K562 (cell line): ENCODE data around the gene NSUN2. TPM values are rescaled to one million over a fixed set of nuclear protein-coding genes. Genes with fewer than 3 reads are reported as not detected.

ENCODE experiments used
- C11orf30 ChIP-seq: fragments of 450-650 bp; IDR thresholded peaks from 2 replicates; pipeline ENCODE4 v1.6.1; 2016; ENCODE audit warnings: low read depth, mild to moderate bottlenecking
- CBX2 ChIP-seq: fragments of 200-600 bp; sonication (generic); IDR thresholded peaks from one replicate; pipeline ENCODE4 v1.6.1; 2012; ENCODE audit warnings: mild to moderate bottlenecking, low read length, inconsistent platforms; ENCODE audit not compliant: insufficient read depth, poor library complexity, severe bottlenecking
- FIP1L1 ChIP-seq: fragments of 200-400 bp; formaldehyde crosslinking; IDR thresholded peaks from 2 replicates; pipeline ENCODE4 v1.6.1; 2018; ENCODE audit warnings: mild to moderate bottlenecking, low read depth, low read length; ENCODE audit not compliant: poor library complexity, severe bottlenecking
- HDAC1 ChIP-seq, 2 experiments: fragments of 450-650 bp; IDR thresholded peaks; 2 replicates each; pipeline ENCODE4 v1.6.1; 2016 to 2017; ENCODE audit warnings: inconsistent platforms in 1 of 2, mild to moderate bottlenecking in 1 of 2, moderate library complexity in 1 of 2
- JUN ChIP-seq, 2 experiments: sonication (generic) in 1 of 2; formaldehyde crosslinking in 1 of 2; IDR thresholded peaks; 2 replicates each; pipeline versions ENCODE4 v1.6.1 to v1.8.0; 2012 to 2022; ENCODE audit warnings: borderline replicate concordance in 2 of 2, mild to moderate bottlenecking in 2 of 2, improper control_type of control experiment in 1 of 2, low read depth in 1 of 2, low read length in 1 of 2, missing genetic modification reagents in 1 of 2
- MAFK ChIP-seq: IDR thresholded peaks from 2 replicates; pipeline ENCODE4 v1.6.1; 2011; ENCODE audit warnings: low read length, improper control_type of control experiment
- MAZ ChIP-seq, 2 experiments: fragments of 450-650 bp in 1 of 2; sonication (generic) in 1 of 2; formaldehyde crosslinking; IDR thresholded peaks in 1 of 2; conservative IDR thresholded peaks in 1 of 2; 2 replicates each; pipeline versions ENCODE4 v1.4.0 to v1.5.0; 2020; ENCODE audit warnings: mild to moderate bottlenecking in 1 of 2, missing genetic modification reagents in 1 of 2
- NCOA2 ChIP-seq, 2 experiments: fragments of 450-650 bp; IDR thresholded peaks; 2 replicates each; pipeline ENCODE4 v1.6.1; 2018; ENCODE audit warnings: mild to moderate bottlenecking in 2 of 2, moderate library complexity in 1 of 2; ENCODE audit not compliant: partially characterized antibody in 2 of 2
- NEUROD1 ChIP-seq: fragments of 150-350 bp; IDR thresholded peaks from 2 replicates; pipeline ENCODE4 v1.6.1; 2014; ENCODE audit warnings: borderline replicate concordance, low read length, low read depth; ENCODE audit not compliant: partially characterized antibody
- NR4A1 ChIP-seq, 2 experiments: fragments of 250-450 bp in 1 of 2; fragments of 450-650 bp in 1 of 2; sonication (Bioruptor Pico) in 1 of 2; IDR thresholded peaks; 2 replicates each; pipeline versions ENCODE4 v1.4.0 to v1.6.1; 2016 to 2020; ENCODE audit warnings: mild to moderate bottlenecking in 2 of 2, missing compliant biosample characterization in 1 of 2, missing genetic modification characterization in 1 of 2, moderate library complexity in 1 of 2
- PHF20 ChIP-seq: fragments of 450-650 bp; IDR thresholded peaks from 2 replicates; pipeline ENCODE4 v1.6.1; 2018; ENCODE audit not compliant: partially characterized antibody
- PRPF4 ChIP-seq: fragments of 200-400 bp; formaldehyde crosslinking; IDR thresholded peaks from one replicate; pipeline ENCODE4 v1.6.1; 2017; ENCODE audit warnings: low read length, low read depth, mild to moderate bottlenecking; ENCODE audit not compliant: insufficient read depth, poor library complexity, severe bottlenecking
- SMAD4 ChIP-seq: fragments of 250-450 bp; sonication (Bioruptor Pico); conservative IDR thresholded peaks from 2 replicates; pipeline ENCODE4 v1.8.0; 2021; ENCODE audit warnings: inconsistent platforms, mild to moderate bottlenecking, moderate library complexity
- SMARCC2 ChIP-seq: fragments of 450-650 bp; IDR thresholded peaks from 2 replicates; pipeline ENCODE4 v1.6.1; 2017; ENCODE audit warnings: antibody characterized with exemption, moderate library complexity, mild to moderate bottlenecking, low read depth
- STAT6 ChIP-seq: sonication (generic); formaldehyde crosslinking; IDR thresholded peaks from 2 replicates; pipeline ENCODE4 v1.8.1; 2023; ENCODE audit warnings: mild to moderate bottlenecking, missing genetic modification reagents
- TBP ChIP-seq: optimal IDR thresholded peaks from 2 replicates; pipeline ENCODE3; 2011; ENCODE audit warnings: low read depth, low read length, improper control_type of control experiment
- ZNF280B ChIP-seq: fragments of 250-450 bp; sonication (Bioruptor Pico); IDR thresholded peaks from 2 replicates; pipeline ENCODE4 v1.5.1; 2021; ENCODE audit warnings: mild to moderate bottlenecking
- polyA plus RNA-seq, 8 experiments: library from polyadenylated mRNA; depleted of rRNA in 4 of 8; stranded (reverse) in 5 of 8; unstranded in 3 of 8; fragments of >200 nt; fragmentation: Nextera tagmentation in 2 of 8; fragmentation: Illumina TruSeq in 1 of 8; extraction: Ambion mirVana in 2 of 8; extraction: Trizol in 1 of 8; gene quantifications; 2 replicates each; pipeline versions ENCODE4 v1.2.1 to v1.2.3, GENCODE V29; 2011 to 2014; ENCODE audit warnings: inconsistent platforms in 1 of 8, missing spikeins in 1 of 8
- total RNA-seq, 7 experiments: library from RNA; depleted of rRNA in 6 of 7; stranded (reverse); fragments of >200 nt in 6 of 7; fragmentation: Illumina TruSeq in 2 of 7; extraction: Trizol in 2 of 7; gene quantifications; 2 replicates each; pipeline versions ENCODE4 v1.2.1 to v1.2.3, GENCODE V29; 2011 to 2021; ENCODE audit warnings: low replicate concordance in 1 of 7
- TF ChIP-seq, protein P1 (sequence below): fragments of 250-450 bp; sonication (Bioruptor Pico); IDR thresholded peaks from 2 replicates; pipeline ENCODE4 v1.4.0; 2020
- TF ChIP-seq, protein P2 (sequence below), 2 experiments: fragments of 450-650 bp; conservative IDR thresholded peaks; 2 replicates each; pipeline ENCODE4 v1.6.1; 2017; ENCODE audit warnings: mild to moderate bottlenecking in 2 of 2, moderate library complexity in 2 of 2

The NSUN2 gene
- total and polyA plus RNA-seq, 9 of the 15 experiments (the other 6 are each of a cell fraction or from before 2014, with no cell fraction given) = 9.2 to 167 (median 127) TPM

DNA sequence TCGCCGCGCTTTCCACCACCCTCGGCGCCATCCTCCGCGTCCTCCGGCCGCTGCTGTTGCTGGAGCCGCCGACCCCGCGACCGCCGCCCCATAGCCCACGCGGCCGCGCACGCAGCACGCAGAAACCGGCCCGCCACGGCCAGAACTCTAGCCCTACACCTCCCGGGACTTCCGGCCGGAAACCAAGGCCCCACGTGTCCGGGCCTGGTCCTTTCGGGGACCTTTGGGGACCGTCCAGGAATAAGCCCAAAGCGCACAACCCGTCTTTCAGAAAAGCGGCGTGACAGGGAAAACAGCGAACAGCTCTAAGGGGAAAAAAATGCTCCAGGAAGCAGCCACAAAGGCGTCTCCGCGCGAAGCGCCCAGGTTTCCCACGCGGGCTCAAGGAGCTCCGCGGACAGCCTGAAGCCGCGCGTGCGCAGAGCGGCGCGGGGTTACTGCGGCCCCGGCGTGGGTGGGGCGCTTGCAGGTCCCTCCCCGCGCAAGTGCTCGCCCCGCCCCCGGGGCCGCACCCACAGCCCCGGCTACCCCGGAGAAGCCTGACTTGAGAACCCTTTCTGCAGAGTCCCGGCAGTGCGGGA, at the start of gene NSUN2, which contains the start of gene SRD5A1 (continued):
- TF ChIP-seq MAZ (CRISPR knock-in tag; conservative IDR thresholded peaks at IDR 0.05 in 1 of 2, IDR thresholded peaks at IDR 0.05 in 1 of 2) (peak; percentile 31 to 62; a peak in 3 of 4 replicates), NEUROD1 (peak; percentile 39), FIP1L1 (peak; percentile 70), C11orf30 (peak; percentile 87), CBX2 (no peak), TBP (peak; percentile 90), STAT6 (peak; percentile 5; the same call in 1 of the 2 replicates), MAFK (0 out of 2 replicates have a peak, but pooled peaks have one; percentile 11), NR4A1 (CRISPR knock-in tag; IDR thresholded peaks at IDR 0.05) (no peak), NR4A1 (tag; IDR thresholded peaks at IDR 0.05) (0 out of 2 replicates have a peak, but pooled peaks have one; percentile 30), SMARCC2 (no peak), SMAD4 (no peak), HDAC1 (IDR thresholded peaks at IDR 0.05) (peak; percentile 64 to 98; a peak in 3 of 4 replicates), ZNF280B (CRISPR knock-in tag) (no peak), PRPF4 (no peak), NCOA2 (IDR thresholded peaks at IDR 0.05; ENCODE audit: partially characterized antibody in 2 of 2) (peak in 1 of 2 experiments; percentile 98), JUN (IDR thresholded peaks at IDR 0.05; ENCODE audit: borderline replicate concordance, low read depth, low read length) (peak; percentile 42; the same call in 1 of the 2 replicates), JUN (CRISPR knock-in tag; IDR thresholded peaks at IDR 0.05; ENCODE audit: borderline replicate concordance) (no peak), PHF20 (peak; percentile 93)
- TF ChIP-seq, protein P1, sequence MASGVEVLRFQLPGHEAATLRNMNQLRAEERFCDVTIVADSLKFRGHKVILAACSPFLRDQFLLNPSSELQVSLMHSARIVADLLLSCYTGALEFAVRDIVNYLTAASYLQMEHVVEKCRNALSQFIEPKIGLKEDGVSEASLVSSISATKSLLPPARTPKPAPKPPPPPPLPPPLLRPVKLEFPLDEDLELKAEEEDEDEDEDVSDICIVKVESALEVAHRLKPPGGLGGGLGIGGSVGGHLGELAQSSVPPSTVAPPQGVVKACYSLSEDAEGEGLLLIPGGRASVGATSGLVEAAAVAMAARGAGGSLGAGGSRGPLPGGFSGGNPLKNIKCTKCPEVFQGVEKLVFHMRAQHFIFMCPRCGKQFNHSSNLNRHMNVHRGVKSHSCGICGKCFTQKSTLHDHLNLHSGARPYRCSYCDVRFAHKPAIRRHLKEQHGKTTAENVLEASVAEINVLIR (CRISPR knock-in tag) = no peak
- TF ChIP-seq, protein P2, sequence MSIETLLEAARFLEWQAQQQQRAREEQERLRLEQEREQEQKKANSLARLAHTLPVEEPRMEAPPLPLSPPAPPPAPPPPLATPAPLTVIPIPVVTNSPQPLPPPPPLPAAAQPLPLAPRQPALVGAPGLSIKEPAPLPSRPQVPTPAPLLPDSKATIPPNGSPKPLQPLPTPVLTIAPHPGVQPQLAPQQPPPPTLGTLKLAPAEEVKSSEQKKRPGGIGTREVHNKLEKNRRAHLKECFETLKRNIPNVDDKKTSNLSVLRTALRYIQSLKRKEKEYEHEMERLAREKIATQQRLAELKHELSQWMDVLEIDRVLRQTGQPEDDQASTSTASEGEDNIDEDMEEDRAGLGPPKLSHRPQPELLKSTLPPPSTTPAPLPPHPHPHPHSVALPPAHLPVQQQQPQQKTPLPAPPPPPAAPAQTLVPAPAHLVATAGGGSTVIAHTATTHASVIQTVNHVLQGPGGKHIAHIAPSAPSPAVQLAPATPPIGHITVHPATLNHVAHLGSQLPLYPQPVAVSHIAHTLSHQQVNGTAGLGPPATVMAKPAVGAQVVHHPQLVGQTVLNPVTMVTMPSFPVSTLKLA (conservative IDR thresholded peaks at IDR 0.05) = peak; percentile 99 to 100
